ENCODE measurements around the gene CREB3L2. TPM values are rescaled to one million over a fixed set of nuclear protein-coding genes. Genes with fewer than 3 reads are reported as not detected.

CREB3L2 gene
- total and polyA plus RNA-seq, 2 of the 4 experiments (the other 2 are of a cell fraction) = 42.3 to 57.9 TPM

DNA sequence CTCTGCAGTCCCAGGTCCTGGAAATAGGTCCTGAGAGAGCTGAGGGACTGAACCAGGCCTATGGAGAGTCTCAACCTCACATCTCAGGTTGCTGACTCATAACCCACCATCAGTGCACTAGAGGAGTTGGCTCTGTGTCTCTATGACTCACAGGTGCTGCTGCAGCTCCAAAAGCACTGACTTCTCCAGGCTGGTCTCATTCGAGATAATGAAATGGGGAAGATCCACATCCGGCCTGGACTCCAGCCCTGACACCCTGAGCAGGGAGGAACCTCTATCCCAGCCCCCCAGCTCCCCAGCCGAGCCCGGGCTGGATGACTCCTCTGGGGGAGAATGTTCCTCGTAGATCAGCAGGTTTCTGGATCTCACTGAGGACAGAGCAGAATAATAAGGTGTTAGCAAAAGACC lies 119.6 kb downstream of the CREB3L2 start (continued):
- TF ChIP-seq FOS (IDR thresholded peaks at IDR 0.05; ENCODE audit: low read depth, low read length) = peak; percentile 98

DNA sequence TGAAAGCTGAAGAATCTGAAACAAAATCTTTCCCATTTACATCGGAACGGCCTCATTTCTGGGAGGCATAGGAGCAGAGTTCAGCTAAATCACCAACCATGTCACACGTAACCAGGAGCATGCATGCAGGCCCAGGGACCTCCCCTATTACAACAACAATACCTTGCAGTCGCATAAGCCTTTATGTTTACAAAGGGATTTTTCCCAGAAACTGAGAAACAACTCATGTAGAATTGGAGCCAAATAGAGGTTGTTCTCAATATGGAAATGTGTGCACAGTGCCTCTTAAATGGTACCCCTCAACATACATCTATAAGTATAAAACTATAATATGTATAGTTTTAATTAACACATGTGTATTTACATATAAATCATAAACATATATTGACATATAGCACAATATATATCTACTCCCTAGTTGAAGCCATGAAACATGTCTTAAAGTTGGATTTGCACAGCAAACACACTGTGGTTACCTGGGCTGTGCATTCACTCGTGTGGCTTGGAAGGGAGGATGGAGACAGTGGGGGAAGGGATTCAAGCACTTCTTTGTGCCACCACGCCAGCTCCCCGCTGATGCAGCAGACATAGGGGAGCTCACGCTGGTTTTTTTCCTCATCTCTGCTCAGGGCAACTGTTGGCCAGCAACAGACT lies 120.2 kb downstream of the CREB3L2 start:
- Histone ChIP-seq H3K18ac (ENCODE audit: low read depth, low read length) (peak overlapping the region; percentile 33; the same call in 1 of the 2 replicates), H2AFZ (replicated peaks; ENCODE audit: low read length, poor library complexity) (peak overlapping the region; percentile 41), H2BK5ac (ENCODE audit: low read depth, low read length, poor library complexity, severe bottlenecking) (peak overlapping the region; percentile 87), H2BK120ac (ENCODE audit: low read depth, low read length) (peak overlapping the region; percentile 72), H3K9me1 (ENCODE audit: insufficient read depth, low read length) (peaks cover 32% of the 10 kb centered on the region), H3K27ac (ENCODE audit: insufficient read depth, low read length) (peak overlapping the region; percentile 18; the same call in 1 of the 2 replicates), H2BK15ac (ENCODE audit: low read depth, low read length) (peak overlapping the region; percentile 26; the same call in 1 of the 3 replicates), H4K5ac (ENCODE audit: low read depth, low read length) (peak overlapping the region; percentile 26; the same call in 1 of the 2 replicates), H2AK9ac (replicated peaks; ENCODE audit: low read depth, low read length, poor library complexity) (peak overlapping the region; percentile 66), H3K4me2 (ENCODE audit: low read depth, low read length) (no peak overlapping the region), H3K23ac (ENCODE audit: low read depth, low read length) (no peak overlapping the region), H3K27me3 (ENCODE audit: control insufficient read depth, insufficient read depth, low read length) (no peaks in the 10 kb centered on the region), H3K56ac (ENCODE audit: extremely low read depth, insufficient read depth, low read length) (no peak overlapping the region), H4K20me1 (ENCODE audit: insufficient read depth, low read length) (peaks cover 10% of the 10 kb centered on the region), H2BK20ac (ENCODE audit: low read depth, low read length) (peak overlapping the region; percentile 80; the same call in 1 of the 2 replicates), H3K14ac (replicated peaks; ENCODE audit: low read depth, low read length) (peak overlapping the region; percentile 75), H3K4me1 (ENCODE audit: control insufficient read depth, insufficient read depth, low read length) (peaks cover 17% of the 10 kb centered on the region), H3K79me1 (ENCODE audit: low read depth in 1 of 2, low read length in 2 of 2) (peaks cover 6 to 61% of the 10 kb centered on the region in 2 experiments), H4K8ac (ENCODE audit: low read depth in 2 of 2, low read length in 2 of 2) (peak overlapping the region in 1 of 2 experiments; percentile 47; a peak in 1 of 4 replicates), H3K4ac (ENCODE audit: low read depth, low read length) (peak overlapping the region; percentile 74), H3K36me3 (ENCODE audit: control insufficient read depth, insufficient read depth, low read length) (peaks cover 60% of the 10 kb centered on the region), H4K91ac (ENCODE audit: insufficient read depth, low read depth, low read length) (peak overlapping the region; percentile 47; the same call in 1 of the 2 replicates), H3K4me3 (ENCODE audit: insufficient read depth, low read depth, low read length) (no peak overlapping the region), H3K9ac (ENCODE audit: low read depth, low read length) (no peak overlapping the region), H3K9me3 (ENCODE audit: control insufficient read depth, insufficient read depth, low read length) (peaks cover 5% of the 10 kb centered on the region), H2AK5ac (ENCODE audit: low read depth, low read length) (peak overlapping the region; percentile 74)
- ChIA-PET CTCF (interaction anchor here (1.2 to 2.0 kb wide), 3 partner anchors 19 to 226 kb away, joined by 3 to 6 read pairs (median 3); no protein-coding TSS in a partner anchor), POLR2A (ENCODE audit: unreplicated experiment) (interaction anchor here (0.5 kb wide), 1 partner anchor 221 kb away, joined by 3 read pairs; no protein-coding TSS in a partner anchor)
- no CpG with 5 or more reads among the region's 8 CpGs for WGBS, 2 experiments (ENCODE audit: extremely low coverage in 2 of 2, insufficient read length in 1 of 2)
- intact Hi-C loops (cut with micrococcal nuclease) = loop anchor here (5.0 kb wide), 2 partner anchors 34 to 274 kb away; partner anchors contain the start of gene DGKI
- DNase-seq (no peak), ATAC-seq (ENCODE audit: low read depth) (no peak)
- no peak for TF ChIP-seq NFE2L2 (IDR thresholded peaks at IDR 0.05; ENCODE audit: low read depth, low read length)
- TF ChIP-seq, protein P1, sequence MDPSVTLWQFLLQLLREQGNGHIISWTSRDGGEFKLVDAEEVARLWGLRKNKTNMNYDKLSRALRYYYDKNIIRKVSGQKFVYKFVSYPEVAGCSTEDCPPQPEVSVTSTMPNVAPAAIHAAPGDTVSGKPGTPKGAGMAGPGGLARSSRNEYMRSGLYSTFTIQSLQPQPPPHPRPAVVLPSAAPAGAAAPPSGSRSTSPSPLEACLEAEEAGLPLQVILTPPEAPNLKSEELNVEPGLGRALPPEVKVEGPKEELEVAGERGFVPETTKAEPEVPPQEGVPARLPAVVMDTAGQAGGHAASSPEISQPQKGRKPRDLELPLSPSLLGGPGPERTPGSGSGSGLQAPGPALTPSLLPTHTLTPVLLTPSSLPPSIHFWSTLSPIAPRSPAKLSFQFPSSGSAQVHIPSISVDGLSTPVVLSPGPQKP (IDR thresholded peaks at IDR 0.05; ENCODE audit: borderline replicate concordance, low read depth, low read length) = no peak
- no peak for TF ChIP-seq RFX5 (IDR thresholded peaks at IDR 0.05; ENCODE audit: low read depth, low read length)
- no peak for TF ChIP-seq MAZ (IDR thresholded peaks at IDR 0.05; ENCODE audit: borderline replicate concordance, low read depth, low read length)
- no peak for TF ChIP-seq CEBPB (IDR thresholded peaks at IDR 0.05; ENCODE audit: low read depth, low read length)
- TF ChIP-seq SMC3 (IDR thresholded peaks at IDR 0.05; ENCODE audit: low read depth, low read length) = no peak
- no peak for TF ChIP-seq CHD1 (IDR thresholded peaks at IDR 0.05; ENCODE audit: low read depth, low read length)
- no TSS peak for BruUV-seq (replicated peaks)
- dilution Hi-C loops (cut with HindIII; ENCODE audit: low sequenced_read_pairs, unreplicated experiment) = no loop called here
- in situ Hi-C loops (cut with MboI; ENCODE audit: low sequenced_read_pairs) = no loop called here
